OCI-LY7 (cell line): ENCODE results near the gene PSMD1.

ENCODE experiments used
- EZH2phosphoT487 ChIP-seq: fragments of 200-600 bp; sonication (generic); IDR thresholded peaks from 2 replicates; pipeline ENCODE4 v1.6.1; 2018; ENCODE audit warnings: low read depth, borderline replicate concordance, mild to moderate bottlenecking, mixed run types, antibody characterized with exemption, low read length, moderate library complexity, mixed read lengths
- TF ChIP-seq, protein P1 (sequence below): fragments of 200-600 bp; sonication (generic); conservative IDR thresholded peaks from 2 replicates; pipeline ENCODE4 v1.5.1; 2014; ENCODE audit warnings: mild to moderate bottlenecking, antibody characterized with exemption, low read length, moderate library complexity, mixed read lengths

DNA sequence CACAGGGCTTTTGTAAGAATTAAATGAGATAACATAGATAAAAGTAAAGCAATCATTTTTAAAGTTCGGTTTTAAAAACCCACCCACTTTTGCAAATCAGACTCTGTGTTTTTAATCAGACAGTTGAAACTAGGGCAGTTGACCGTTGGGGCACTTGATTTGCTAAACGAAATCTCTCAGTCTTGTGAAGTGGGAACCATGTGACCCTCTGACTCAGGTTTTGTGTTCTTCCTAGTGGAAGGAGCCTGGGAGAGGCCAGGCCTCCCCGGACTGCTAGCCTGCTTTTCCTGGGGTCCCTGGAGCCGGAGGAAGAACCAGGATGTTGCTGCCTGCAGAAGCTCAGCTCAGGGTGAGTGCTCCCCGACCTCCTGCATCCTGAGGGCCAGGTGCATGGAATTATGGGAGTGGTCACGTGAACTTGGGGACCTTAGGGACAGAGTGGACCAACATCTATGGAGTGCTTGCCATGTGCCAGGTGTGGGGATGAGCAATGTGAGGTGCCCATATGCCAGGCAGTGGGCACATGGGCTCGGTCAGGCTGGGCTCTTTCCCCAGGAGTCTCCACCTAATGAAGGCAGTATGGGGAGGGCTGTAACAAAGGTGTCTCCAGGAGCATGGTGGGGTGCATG is 15.5 kb upstream of the PSMD1 start:
- TF ChIP-seq, protein P1, sequence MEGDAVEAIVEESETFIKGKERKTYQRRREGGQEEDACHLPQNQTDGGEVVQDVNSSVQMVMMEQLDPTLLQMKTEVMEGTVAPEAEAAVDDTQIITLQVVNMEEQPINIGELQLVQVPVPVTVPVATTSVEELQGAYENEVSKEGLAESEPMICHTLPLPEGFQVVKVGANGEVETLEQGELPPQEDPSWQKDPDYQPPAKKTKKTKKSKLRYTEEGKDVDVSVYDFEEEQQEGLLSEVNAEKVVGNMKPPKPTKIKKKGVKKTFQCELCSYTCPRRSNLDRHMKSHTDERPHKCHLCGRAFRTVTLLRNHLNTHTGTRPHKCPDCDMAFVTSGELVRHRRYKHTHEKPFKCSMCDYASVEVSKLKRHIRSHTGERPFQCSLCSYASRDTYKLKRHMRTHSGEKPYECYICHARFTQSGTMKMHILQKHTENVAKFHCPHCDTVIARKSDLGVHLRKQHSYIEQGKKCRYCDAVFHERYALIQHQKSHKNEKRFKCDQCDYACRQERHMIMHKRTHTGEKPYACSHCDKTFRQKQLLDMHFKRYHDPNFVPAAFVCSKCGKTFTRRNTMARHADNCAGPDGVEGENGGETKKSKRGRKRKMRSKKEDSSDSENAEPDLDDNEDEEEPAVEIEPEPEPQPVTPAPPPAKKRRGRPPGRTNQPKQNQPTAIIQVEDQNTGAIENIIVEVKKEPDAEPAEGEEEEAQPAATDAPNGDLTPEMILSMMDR: no peak
- TF ChIP-seq EZH2phosphoT487: no peak
